Dermis microvascular lymphatic vessel endothelial cell (primary cell): ENCODE results near the gene ZNF687. TPM values are rescaled to one million over a fixed set of nuclear protein-coding genes. Genes with fewer than 3 reads are reported as not detected.

Experiments used
- DNase-seq, 2 donors: peaks; one replicate each; pipeline versions ENCODE4 v3.0.0 to v3.0.0-alpha.2; 2010; ENCODE audit warnings: low read depth in 2 of 2
- total RNA-seq: library from RNA; depleted of rRNA; stranded (reverse); fragments of >200 nt; gene quantifications from 2 replicates; pipeline ENCODE4 v1.2.1, GENCODE V29; 2014

The ZNF687 gene
- total RNA-seq, 1 donor from 2014 or later, result 5.8 TPM

- peak; percentile 92 to 98 for DNase-seq
These were observed 702 bp upstream of the ZNF687 start for GRCh38 chr1:151281225-151281968.

DNA sequence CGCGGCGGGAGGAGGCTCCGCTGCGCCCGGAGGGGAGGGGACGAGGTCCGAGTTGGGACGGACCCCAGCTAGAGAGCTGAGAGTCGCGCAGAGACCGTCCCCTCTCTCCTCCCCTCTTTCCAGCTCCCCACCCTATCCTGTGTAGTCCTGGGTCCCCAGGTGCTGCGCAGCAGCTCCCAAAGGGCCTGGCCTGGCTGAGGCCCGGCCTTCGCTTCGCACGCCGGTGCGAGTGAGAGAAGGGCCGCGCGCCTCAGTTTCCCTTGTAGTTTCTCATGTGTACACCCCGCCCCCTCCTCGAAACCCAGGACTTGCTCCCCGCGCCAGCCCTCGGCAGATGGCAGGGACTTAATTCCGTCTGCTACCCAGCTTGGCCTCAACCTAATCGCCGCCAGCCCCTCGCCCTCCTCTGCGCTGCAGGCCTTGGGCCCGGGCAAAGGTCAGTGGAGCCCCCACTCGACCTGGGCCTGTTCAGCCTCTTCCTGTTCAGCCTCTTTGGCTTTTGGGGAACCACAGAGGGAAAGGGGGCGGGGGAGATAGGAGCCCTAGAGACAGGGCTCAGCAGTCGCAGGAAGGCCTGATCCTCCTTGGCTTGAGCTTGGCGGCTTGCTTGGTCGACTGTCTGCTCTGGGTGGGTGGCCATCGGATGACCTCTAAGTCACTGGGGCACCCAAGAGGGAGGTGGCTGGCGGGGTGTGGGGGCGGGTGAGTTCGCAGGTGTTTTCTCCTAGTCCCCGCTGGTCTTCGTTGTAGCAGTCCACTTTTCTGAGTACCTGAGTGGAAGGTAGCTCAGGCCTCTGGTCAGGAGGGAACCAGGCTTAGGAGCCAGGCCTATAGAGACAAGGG is 1.0 kb downstream of the ZNF687 start:
- peak; percentile 7 to 38 for DNase-seq

DNA sequence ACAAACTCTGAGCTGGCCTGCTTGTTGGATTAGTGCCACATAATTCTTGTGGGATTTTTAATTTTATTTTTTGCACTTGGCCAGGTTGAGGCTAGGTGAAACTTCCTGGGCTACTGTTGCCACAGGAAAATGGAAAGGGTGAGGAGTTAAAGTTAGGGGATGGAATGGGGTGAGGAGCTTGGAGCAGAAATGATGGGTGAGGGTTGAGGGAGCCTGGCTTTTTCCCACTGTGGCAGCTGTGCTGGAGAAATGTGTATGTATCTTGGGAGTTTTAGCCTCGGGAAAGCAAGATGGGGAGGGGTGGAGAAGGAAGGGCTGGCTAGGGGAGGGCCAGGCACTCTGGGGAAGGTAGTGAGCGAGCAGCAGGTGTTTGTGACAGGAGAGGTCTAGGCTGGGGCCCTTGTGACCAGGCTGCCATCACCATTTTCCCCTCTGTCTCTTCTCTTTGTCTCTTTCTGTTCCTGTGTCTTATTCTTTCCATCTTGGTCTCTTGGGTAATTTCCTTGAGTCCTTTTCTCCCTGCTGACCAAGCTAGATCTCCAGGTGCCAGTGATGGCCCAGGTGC is 2.0 kb downstream of the ZNF687 start:
- DNase-seq, result no peak

DNA sequence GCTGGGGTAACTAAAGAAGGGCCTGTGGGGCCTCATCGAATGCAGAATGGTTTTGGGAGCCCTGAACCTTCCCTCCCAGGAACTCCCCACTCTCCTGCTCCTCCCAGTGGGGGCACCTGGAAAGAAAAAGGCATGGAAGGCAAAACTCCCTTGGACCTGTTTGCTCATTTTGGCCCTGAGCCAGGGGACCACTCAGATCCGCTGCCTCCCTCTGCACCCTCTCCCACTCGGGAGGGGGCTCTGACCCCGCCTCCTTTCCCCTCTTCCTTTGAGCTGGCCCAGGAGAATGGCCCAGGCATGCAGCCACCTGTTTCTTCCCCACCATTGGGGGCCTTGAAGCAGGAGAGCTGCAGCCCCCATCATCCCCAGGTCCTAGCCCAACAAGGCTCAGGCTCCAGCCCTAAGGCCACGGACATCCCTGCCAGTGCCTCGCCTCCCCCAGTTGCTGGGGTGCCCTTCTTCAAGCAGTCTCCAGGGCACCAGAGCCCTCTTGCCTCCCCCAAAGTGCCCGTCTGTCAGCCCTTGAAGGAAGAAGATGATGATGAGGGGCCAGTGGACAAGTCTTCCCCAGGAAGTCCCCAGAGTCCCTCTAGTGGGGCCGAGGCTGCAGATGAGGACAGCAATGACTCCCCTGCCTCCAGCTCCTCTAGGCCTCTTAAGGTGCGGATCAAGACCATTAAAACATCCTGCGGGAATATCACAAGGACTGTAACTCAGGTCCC is 4.7 kb downstream of the ZNF687 start:
- DNase-seq, result no peak

GRCh38 chr1:151287341-151287699 is 5.2 kb downstream of the ZNF687 start:
- no peak for DNase-seq

DNA sequence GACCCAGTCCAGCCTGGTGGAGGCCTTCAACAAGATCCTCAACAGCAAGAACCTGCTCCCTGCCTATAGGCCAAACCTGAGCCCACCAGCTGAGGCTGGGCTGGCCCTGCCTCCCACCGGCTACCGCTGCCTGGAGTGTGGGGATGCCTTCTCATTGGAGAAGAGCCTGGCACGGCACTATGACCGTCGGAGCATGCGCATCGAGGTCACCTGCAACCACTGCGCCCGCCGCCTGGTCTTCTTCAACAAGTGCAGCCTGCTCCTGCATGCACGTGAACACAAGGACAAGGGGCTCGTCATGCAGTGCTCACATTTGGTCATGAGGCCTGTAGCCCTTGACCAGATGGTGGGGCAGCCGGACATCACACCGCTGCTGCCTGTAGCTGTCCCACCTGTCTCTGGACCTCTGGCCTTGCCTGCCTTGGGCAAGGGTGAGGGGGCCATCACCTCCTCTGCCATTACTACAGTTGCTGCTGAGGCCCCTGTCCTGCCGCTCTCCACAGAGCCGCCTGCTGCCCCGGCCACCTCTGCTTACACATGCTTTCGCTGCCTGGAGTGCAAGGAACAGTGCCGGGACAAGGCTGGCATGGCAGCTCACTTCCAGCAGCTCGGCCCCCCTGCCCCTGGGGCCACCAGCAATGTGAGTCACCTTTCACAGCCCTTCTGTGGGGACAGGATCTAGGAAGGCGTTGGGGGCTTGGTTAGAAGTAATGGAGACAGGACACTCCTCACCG is 5.8 kb downstream of the ZNF687 start:
- no peak for DNase-seq

- no peak for DNase-seq
These were observed 6.4 kb downstream of the ZNF687 start for GRCh38 chr1:151288502-151288901.

DNA sequence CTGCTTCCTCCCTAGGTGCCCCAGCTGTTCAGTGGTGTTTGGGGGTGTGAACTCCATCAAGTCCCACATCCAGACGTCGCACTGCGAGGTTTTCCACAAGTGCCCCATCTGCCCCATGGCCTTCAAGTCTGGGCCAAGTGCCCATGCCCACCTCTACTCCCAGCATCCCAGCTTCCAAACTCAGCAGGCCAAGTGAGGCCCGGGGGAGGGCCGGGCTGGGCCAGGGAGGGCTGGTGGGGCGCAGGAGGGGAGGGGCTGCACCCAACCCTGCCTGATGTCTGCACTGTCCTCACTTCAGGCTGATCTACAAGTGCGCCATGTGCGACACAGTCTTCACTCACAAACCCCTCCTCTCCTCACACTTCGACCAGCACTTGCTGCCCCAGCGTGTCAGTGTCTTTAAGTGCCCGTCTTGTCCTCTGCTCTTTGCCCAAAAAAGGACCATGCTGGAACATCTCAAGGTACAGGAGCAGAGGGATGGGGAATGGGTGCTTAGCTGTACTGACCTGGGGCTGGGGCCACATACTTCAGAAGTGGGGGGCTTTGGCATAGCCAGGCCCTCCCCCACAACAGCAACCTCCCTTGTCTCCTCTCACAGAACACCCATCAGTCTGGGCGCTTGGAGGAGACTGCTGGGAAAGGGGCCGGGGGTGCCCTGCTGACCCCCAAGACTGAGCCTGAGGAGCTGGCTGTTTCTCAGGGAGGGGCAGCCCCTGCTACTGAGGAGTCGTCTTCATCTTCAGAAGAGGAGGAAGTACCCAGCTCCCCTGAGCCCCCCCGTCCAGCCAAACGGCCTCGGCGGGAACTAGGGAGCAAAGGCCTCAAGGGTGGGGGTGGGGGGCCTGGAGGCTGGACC is 7.2 kb downstream of the ZNF687 start:
- no peak for DNase-seq

GRCh38 chr1:151289991-151290708 is 8.1 kb downstream of the ZNF687 start:
- DNase-seq, result no peak

DNA sequence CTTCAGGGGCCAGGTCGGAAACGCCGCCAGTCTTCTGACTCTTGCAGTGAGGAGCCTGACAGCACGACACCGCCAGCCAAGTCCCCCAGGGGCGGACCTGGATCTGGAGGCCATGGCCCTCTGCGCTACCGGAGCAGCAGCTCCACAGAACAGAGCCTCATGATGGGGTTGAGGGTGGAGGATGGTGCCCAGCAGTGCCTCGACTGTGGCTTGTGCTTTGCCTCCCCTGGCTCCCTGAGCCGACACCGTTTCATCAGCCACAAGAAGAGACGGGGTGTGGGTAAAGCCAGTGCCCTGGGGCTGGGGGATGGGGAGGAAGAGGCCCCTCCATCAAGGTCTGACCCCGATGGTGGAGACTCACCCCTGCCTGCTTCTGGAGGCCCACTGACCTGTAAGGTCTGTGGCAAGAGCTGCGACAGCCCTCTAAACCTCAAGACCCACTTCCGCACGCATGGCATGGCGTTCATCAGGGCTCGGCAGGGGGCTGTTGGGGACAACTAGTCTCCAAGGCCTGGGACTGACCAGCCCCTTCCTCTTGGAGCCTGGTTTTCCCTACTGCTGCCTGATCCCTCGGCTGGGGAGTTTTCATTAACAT is 8.7 kb downstream of the ZNF687 start:
- no peak for DNase-seq

DNA sequence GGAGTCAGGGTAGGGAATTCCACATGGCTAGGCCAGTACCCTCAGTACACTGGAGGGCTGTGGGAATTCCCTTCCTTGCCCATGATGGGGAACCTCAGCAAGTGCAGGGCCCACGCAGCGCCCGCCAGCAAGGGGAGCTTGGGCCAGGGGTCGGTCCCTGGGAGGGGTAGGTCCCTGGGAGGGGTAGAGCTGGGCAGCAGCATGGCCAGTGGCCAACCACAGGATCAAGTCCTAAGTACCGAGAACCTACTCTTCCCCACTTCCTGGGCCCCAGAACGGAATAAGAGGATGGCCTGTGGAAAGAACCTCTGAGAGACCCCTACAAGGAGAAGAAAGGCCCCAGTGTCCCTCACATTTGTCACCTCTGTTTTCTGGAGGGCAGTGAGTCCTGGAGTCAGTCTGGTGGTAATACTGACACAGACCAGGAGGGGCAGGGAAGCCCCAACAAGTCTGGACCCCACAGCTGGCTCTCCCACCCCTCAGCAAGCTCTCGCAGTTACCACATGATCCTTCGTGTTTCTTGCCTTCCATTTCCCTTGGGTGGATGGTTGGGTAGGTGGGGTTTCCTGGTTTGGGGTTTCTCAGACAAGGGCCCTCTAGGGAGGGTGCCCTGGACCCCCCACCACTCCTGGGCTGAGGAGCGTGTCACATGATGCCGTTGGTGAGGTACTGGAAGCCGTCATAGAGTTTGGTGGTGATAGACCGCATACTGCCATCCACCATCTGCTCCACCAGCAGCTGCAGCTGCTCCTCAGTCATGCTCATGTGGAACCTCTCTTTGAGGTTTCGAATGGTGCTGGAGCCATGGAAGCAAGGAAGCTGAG is 10.3 kb downstream of the ZNF687 start:
- no peak for DNase-seq

DNA sequence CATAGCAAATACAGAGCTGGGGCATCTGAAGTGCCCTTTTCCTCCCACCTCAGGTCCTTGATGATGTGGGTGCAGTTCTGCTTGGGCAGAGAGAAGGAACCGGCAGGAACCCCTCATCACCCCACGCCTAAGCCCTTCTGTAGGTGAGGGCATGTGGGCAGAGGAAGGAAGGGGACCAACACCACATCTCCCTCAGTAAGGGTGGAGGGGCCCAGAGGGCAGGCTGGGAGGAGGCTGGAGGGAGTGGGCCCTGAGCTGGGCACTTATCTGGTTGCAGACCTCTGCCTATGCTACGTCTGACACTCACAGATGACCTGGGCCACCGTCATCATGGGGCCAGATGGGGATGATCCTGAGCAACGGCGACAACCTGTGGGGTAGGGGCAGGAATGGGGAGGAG is 11.0 kb downstream of the ZNF687 start:
- DNase-seq, result no peak

GRCh38 chr1:151294742-151295462 is 12.8 kb downstream of the ZNF687 start:
- no peak for DNase-seq

GRCh38 chr1:151309811-151310323 is 27.8 kb downstream of the ZNF687 start:
- DNase-seq, result no peak

DNA sequence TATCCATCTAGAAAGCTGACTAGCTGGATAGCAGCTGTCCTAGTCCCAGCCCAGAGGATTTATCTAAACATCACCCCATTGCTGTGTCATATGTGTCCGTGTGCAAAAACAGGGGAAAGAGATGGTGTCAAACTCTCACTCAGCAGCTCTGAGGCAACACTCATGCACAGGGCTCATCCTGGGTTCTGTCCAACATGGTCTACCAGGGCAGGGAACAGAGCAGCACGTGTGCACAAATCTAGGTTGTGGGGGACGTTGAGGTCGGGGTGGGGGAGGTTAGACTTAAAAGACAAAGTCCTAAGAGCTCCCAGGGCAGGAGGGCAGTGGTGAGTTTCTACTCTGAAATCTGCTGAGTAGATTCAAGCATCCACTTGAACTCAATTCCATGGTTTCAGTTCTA is 28.9 kb downstream of the ZNF687 start:
- no peak for DNase-seq

GRCh38 chr1:151311589-151312331 is 29.7 kb downstream of the ZNF687 start:
- peak; percentile 60 to 96 for DNase-seq

GRCh38 chr1:151312411-151312810 is 30.3 kb downstream of the ZNF687 start:
- DNase-seq, result no peak
